H1 (cell line): ENCODE data around the gene CUL4A.
"Not testable (repeated sequence)": the region's sequence is repeated elsewhere in the genome, so short reads cannot be mapped to it uniquely, and the experiment has no call there.

Source experiments
- EGR1 ChIP-seq: IDR thresholded peaks from 2 replicates; pipeline ENCODE4 v1.6.1; 2011; ENCODE audit warnings: low read depth, low read length, borderline replicate concordance
- EP300 ChIP-seq, 2 experiments: IDR thresholded peaks; 1 replicate in 1 of 2; 2 replicates in 1 of 2; pipeline ENCODE4 v1.6.1; 2011 to 2012; ENCODE audit warnings: low read depth in 2 of 2, low read length in 2 of 2, mild to moderate bottlenecking in 2 of 2, borderline replicate concordance in 1 of 2, inconsistent platforms in 1 of 2, moderate library complexity in 1 of 2
- EZH2 ChIP-seq: fragments of 200-600 bp; sonication (generic); IDR thresholded peaks from 2 replicates; pipeline ENCODE4 v1.7.1; 2012; ENCODE audit warnings: low read depth, mild to moderate bottlenecking, moderate library complexity, low read length, inconsistent platforms; ENCODE audit not compliant: severe bottlenecking
- GABPA ChIP-seq: IDR thresholded peaks from 2 replicates; pipeline ENCODE4 v1.6.1; 2011; ENCODE audit warnings: mild to moderate bottlenecking, low read length, moderate library complexity, borderline replicate concordance; ENCODE audit not compliant: insufficient read depth
- JUN ChIP-seq: IDR thresholded peaks from 2 replicates; pipeline ENCODE4 v1.6.1; 2011; ENCODE audit warnings: low read depth, mild to moderate bottlenecking, improper control_type of control experiment, low read length
- POLR2AphosphoS5 ChIP-seq: IDR thresholded peaks from 2 replicates; pipeline ENCODE4 v1.6.1; 2011; ENCODE audit warnings: low read depth, low read length
- RBBP5 ChIP-seq: IDR thresholded peaks from 2 replicates; pipeline ENCODE4 v1.7.1; 2012; ENCODE audit warnings: low read depth, mild to moderate bottlenecking, inconsistent platforms, low read length, moderate library complexity, borderline replicate concordance
- SP1 ChIP-seq: IDR thresholded peaks from 2 replicates; pipeline ENCODE4 v1.6.1; 2011; ENCODE audit warnings: low read depth, low read length
- TAF1 ChIP-seq: IDR thresholded peaks from 2 replicates; pipeline ENCODE4 v1.6.1; 2011; ENCODE audit warnings: mild to moderate bottlenecking, low read depth, low read length
- TEAD4 ChIP-seq: IDR thresholded peaks from 2 replicates; pipeline ENCODE4 v1.6.1; 2012; ENCODE audit warnings: low read depth, low read length, inconsistent platforms, mixed read lengths
- YY1 ChIP-seq: IDR thresholded peaks from 2 replicates; pipeline ENCODE4 v1.6.1; 2011; ENCODE audit warnings: low read depth, mild to moderate bottlenecking, low read length
- ZNF274 ChIP-seq: IDR thresholded peaks from 2 replicates; pipeline ENCODE4 v1.7.0; 2012; ENCODE audit warnings: low read length, borderline replicate concordance; ENCODE audit errors: extremely low read depth
- TF ChIP-seq, protein P1 (sequence below), 3 experiments: IDR thresholded peaks; 1 replicate in 2 of 3; 2 replicates in 1 of 3; pipeline versions ENCODE4 v1.5.1 to v1.6.1; 2011; ENCODE audit warnings: low read length in 3 of 3, mild to moderate bottlenecking in 3 of 3, inconsistent platforms in 2 of 3, low read depth in 1 of 3, moderate library complexity in 1 of 3; ENCODE audit not compliant: insufficient read depth in 1 of 3; ENCODE audit errors: control extremely low read depth in 1 of 3

DNA sequence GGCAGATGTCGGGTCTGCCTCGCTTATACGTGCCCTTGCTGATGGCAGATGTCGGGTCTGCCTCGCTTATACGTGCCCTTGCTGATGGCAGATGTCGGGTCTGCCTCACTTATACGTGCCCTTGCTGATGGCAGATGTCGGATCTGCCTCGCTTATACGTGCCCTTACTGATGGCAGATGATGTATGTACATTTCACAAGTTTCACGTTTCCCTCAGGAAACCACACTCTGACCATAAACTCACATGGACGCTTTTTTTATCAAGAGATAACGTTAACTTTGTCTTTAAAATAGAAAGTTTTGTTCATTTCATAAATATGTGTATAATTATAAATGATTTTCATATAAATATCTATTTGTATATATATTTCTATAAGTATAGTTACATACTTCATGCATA is 53.6 kb downstream of the CUL4A start:
- not testable (repeated sequence) for TF ChIP-seq GABPA; EGR1; POLR2AphosphoS5; EZH2; EP300 (IDR thresholded peaks at IDR 0.05; ENCODE audit: borderline replicate concordance in 1 of 2, low read depth in 2 of 2, low read length in 2 of 2); YY1; SP1; TAF1; ZNF274; JUN; RBBP5; TEAD4
- TF ChIP-seq, protein P1, sequence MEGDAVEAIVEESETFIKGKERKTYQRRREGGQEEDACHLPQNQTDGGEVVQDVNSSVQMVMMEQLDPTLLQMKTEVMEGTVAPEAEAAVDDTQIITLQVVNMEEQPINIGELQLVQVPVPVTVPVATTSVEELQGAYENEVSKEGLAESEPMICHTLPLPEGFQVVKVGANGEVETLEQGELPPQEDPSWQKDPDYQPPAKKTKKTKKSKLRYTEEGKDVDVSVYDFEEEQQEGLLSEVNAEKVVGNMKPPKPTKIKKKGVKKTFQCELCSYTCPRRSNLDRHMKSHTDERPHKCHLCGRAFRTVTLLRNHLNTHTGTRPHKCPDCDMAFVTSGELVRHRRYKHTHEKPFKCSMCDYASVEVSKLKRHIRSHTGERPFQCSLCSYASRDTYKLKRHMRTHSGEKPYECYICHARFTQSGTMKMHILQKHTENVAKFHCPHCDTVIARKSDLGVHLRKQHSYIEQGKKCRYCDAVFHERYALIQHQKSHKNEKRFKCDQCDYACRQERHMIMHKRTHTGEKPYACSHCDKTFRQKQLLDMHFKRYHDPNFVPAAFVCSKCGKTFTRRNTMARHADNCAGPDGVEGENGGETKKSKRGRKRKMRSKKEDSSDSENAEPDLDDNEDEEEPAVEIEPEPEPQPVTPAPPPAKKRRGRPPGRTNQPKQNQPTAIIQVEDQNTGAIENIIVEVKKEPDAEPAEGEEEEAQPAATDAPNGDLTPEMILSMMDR (IDR thresholded peaks at IDR 0.05; ENCODE audit: control extremely low read depth in 1 of 3, insufficient read depth in 1 of 3, low read depth in 1 of 3, low read length in 3 of 3) = not testable (repeated sequence)
